Effector memory CD8-positive, alpha-beta T cell (primary cell): ENCODE data around the gene LCAT.
"Not testable (repeated sequence)": the region's sequence is repeated elsewhere in the genome, so short reads cannot be mapped to it uniquely, and the experiment has no call there.

ENCODE experiments used
- ATAC-seq: fragments of 150-1000 bp; cut with Tn5 transposase; replicated peaks from 2 replicates; pipeline ENCODE4 v1.10.0; 2021; ENCODE audit warnings: mild to moderate bottlenecking, moderate library complexity
- DNase-seq, 3 experiments: peaks; one replicate each; pipeline ENCODE4 v3.0.0; 2021
- H3K27ac Mint-ChIP-seq, 2 donors: one replicate each; pipeline ENCODE4 v1.8.0; 2022; ENCODE audit warnings: mild to moderate bottlenecking in 2 of 2, mixed read lengths in 2 of 2, moderate library complexity in 2 of 2
- H3K27me3 Mint-ChIP-seq, 2 donors: one replicate each; pipeline ENCODE4 v1.8.0; 2022; ENCODE audit warnings: mixed read lengths in 2 of 2
- H3K36me3 Mint-ChIP-seq: one replicate; pipeline ENCODE4 v1.8.0; 2022; ENCODE audit warnings: mild to moderate bottlenecking, moderate library complexity, mixed read lengths; ENCODE audit not compliant: insufficient read depth
- H3K4me1 Mint-ChIP-seq, 2 donors: one replicate each; pipeline ENCODE4 v1.8.0; 2022; ENCODE audit warnings: low read depth in 2 of 2, mixed read lengths in 2 of 2
- H3K4me3 Mint-ChIP-seq, 2 donors: one replicate each; pipeline ENCODE4 v1.8.0; 2022; ENCODE audit warnings: mild to moderate bottlenecking in 2 of 2, mixed read lengths in 2 of 2, moderate library complexity in 2 of 2
- H3K9me3 Mint-ChIP-seq, 2 donors: one replicate each; pipeline ENCODE4 v1.8.0; 2022; ENCODE audit warnings: mixed read lengths in 2 of 2

The LCAT gene

GRCh38 chr16:67915831-67916723 lies 27.8 kb downstream of the LCAT start:
- DNase-seq (no peak), ATAC-seq (no peak)
- Mint-ChIP-seq H3K9me3 (no peaks in the 10 kb centered on the region), H3K4me3 (no peak overlapping the region), H3K4me1 (peaks cover 25 to 27% of the 10 kb centered on the region in 2 donors), H3K27me3 (no peaks in the 10 kb centered on the region), H3K27ac (no peak overlapping the region), H3K36me3 (peaks cover 7% of the 10 kb centered on the region)

DNA sequence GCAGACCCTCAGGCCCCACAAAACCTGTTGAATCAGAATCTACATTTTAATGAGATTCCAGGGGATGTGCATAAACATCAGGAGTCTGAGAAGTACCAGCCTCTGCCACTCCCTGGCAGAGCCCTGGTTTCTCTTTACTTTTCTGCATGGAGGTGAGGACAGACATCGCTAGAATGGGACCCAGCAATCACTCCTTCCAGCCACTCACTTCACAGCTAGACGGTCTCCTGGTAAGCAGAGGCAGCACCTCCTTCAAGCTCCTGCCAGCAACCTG lies 28.5 kb downstream of the LCAT start:
- H3K27ac Mint-ChIP-seq, H3K27me3 Mint-ChIP-seq, H3K36me3 Mint-ChIP-seq, ATAC-seq, H3K9me3 Mint-ChIP-seq, DNase-seq, H3K4me3 Mint-ChIP-seq: not testable (repeated sequence)
- H3K4me1 Mint-ChIP-seq, result peaks cover 25 to 26% of the 10 kb centered on the region in 2 donors

GRCh38 chr16:67914758-67915495 lies 29.0 kb downstream of the LCAT start:
- no peak overlapping the region for H3K27ac Mint-ChIP-seq
- DNase-seq (no peak), ATAC-seq (no peak)
- H3K36me3 Mint-ChIP-seq, result peaks cover 12% of the 10 kb centered on the region
- no peaks in the 10 kb centered on the region for H3K9me3 Mint-ChIP-seq
- peaks cover 25 to 26% of the 10 kb centered on the region in 2 donors for H3K4me1 Mint-ChIP-seq
- no peaks in the 10 kb centered on the region for H3K27me3 Mint-ChIP-seq
- H3K4me3 Mint-ChIP-seq, result no peak overlapping the region

- Mint-ChIP-seq H3K27ac (peak overlapping the region in 1 of 2 donors; percentile 41), H3K4me3 (no peak overlapping the region), H3K27me3 (no peaks in the 10 kb centered on the region), H3K36me3 (peaks cover 15% of the 10 kb centered on the region), H3K9me3 (no peaks in the 10 kb centered on the region), H3K4me1 (peaks cover 7 to 15% of the 10 kb centered on the region in 2 donors)
- DNase-seq, result no peak
- no peak for ATAC-seq
Observed at GRCh38 chr16:67910158-67910557, 33.8 kb downstream of the LCAT start.

GRCh38 chr16:67909056-67909742 lies 34.7 kb downstream of the LCAT start:
- Mint-ChIP-seq H3K36me3 (peaks cover 19% of the 10 kb centered on the region), H3K27me3 (no peaks in the 10 kb centered on the region), H3K4me1 (peaks cover 4 to 12% of the 10 kb centered on the region in 2 donors), H3K27ac (peak overlapping the region in 1 of 2 donors; percentile 41), H3K4me3 (no peak overlapping the region), H3K9me3 (no peaks in the 10 kb centered on the region)
- no peak for ATAC-seq
- DNase-seq, result no peak

DNA sequence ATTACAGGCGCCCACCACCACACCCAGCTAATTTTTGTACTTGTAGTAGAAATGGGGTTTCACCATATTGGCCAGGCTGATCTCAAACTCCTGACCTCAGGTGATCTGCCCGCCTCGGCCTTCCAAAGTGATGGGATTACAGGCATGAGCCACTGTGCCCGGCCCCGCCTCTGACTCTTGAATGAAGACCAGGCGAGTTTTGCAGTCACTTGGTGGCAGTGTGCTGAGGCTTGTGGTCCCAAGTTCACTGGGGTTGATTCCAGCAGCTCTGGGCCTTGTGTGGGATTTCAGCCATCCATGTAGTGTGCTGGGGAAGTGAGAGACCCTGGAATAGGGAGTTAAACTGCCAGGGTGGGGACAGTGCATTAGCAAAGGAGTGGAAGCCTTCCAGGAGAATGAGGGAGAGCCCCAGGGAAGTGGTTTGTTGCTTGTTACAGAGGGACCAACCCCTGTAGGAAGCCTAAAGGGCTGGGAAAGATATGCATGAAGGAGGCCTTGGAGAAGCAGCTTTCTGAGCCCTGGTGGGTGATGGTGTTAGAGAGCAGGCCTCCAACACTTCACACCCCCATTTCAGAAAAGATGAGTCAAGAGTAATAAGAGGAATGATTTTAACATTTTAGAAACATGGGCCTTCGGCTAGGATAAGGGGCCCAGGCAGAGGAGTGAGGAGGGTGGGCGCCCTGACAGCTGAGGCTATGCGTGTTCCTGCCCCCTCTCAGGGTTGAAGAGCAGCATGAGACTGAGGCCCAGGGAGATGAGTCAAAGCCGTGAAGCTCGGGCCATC lies 36.3 kb downstream of the LCAT start:
- Mint-ChIP-seq H3K27me3 (no peaks in the 10 kb centered on the region), H3K9me3 (no peaks in the 10 kb centered on the region), H3K4me3 (no peak overlapping the region), H3K4me1 (peaks cover 9 to 12% of the 10 kb centered on the region in 2 donors), H3K36me3 (peaks cover 30% of the 10 kb centered on the region), H3K27ac (peak overlapping the region; percentile 73 to 82)
- ATAC-seq (no peak), DNase-seq (no peak)

- Mint-ChIP-seq H3K9me3 (no peaks in the 10 kb centered on the region), H3K27ac (no peak overlapping the region), H3K36me3 (peaks cover 19% of the 10 kb centered on the region), H3K27me3 (no peaks in the 10 kb centered on the region), H3K4me1 (peaks cover 14 to 24% of the 10 kb centered on the region in 2 donors), H3K4me3 (no peak overlapping the region)
- ATAC-seq, result no peak
- no peak for DNase-seq
Observed at GRCh38 chr16:67902831-67903230, 41.1 kb downstream of the LCAT start.

- Mint-ChIP-seq H3K36me3 (peaks cover 19% of the 10 kb centered on the region), H3K27ac (peak overlapping the region in 1 of 2 donors; percentile 25)
- ATAC-seq, result no peak
Observed at GRCh38 chr16:67901734-67902133, 42.2 kb downstream of the LCAT start.

DNA sequence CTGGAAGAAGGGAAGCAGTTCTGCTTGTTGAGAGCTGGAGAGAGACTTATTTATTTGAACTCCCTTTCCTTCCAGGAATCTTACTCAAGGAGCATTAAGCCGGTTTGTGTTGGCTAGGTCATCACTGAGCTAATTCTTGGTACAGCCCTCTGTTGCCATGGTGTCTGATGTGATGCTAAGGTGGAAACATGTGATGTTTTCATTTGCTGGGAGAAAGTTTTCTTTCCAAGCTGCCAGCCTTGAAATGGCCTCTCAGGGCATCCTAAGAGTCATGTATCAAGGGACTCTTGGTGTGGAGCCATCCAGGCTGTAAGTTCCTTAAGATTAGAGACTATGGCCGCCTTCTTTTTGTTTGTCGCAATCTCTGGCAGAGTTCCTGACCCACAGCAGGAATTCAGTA lies 46.7 kb downstream of the LCAT start:
- ATAC-seq, result no peak
- no peak for DNase-seq
- Mint-ChIP-seq H3K27me3 (no peaks in the 10 kb centered on the region), H3K4me1 (peaks cover 25 to 36% of the 10 kb centered on the region in 2 donors), H3K4me3 (no peak overlapping the region), H3K27ac (peak overlapping the region in 1 of 2 donors; percentile 51), H3K9me3 (no peaks in the 10 kb centered on the region), H3K36me3 (peaks cover 8% of the 10 kb centered on the region)

More at GRCh38 chr16:67901734-67902133, 42.2 kb downstream of the LCAT start:
- no peaks in the 10 kb centered on the region for H3K27me3 Mint-ChIP-seq
- H3K9me3 Mint-ChIP-seq, result no peaks in the 10 kb centered on the region
- H3K4me1 Mint-ChIP-seq, result peaks cover 18 to 24% of the 10 kb centered on the region in 2 donors
- no peak overlapping the region for H3K4me3 Mint-ChIP-seq
- no peak for DNase-seq

DNA sequence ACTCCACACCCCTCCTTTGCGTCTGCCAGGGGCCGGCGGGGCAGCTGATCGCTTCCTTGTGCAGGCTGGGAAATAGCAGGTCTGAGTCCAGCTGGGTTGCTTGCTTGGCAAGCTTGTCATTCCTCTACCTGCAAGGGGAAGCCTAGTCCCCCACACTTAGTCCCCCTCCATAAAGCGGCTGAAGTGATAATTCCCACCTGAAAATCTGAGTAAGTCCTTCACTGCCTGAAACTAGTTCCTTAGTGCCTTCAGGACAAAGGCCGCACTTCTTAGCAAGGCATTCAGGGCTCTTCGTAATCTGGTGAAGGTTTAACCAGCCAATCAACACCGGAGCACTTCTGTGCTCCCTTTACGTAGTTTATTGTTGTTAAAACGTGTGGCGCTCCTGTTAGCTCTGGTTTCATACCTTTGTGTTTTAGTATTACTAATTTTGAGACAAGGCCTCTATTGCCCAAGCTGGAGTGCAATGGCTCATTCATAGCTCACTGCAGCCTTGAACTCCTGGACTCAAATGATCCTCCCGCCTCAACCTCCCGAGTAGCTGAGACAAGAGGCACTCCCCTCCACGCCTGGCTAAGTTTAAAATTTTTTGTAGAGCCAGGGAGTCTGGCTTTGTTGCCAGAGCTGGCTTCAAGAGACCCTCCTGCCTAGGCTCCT lies 50.0 kb downstream of the LCAT start:
- ATAC-seq (no peak), DNase-seq (no peak)
- Mint-ChIP-seq H3K4me3 (peak overlapping the region; percentile 94 to 95), H3K9me3 (no peaks in the 10 kb centered on the region), H3K36me3 (peaks cover 8% of the 10 kb centered on the region), H3K27me3 (no peaks in the 10 kb centered on the region), H3K4me1 (peaks cover 18 to 22% of the 10 kb centered on the region in 2 donors), H3K27ac (peak overlapping the region; percentile 95 to 97)

DNA sequence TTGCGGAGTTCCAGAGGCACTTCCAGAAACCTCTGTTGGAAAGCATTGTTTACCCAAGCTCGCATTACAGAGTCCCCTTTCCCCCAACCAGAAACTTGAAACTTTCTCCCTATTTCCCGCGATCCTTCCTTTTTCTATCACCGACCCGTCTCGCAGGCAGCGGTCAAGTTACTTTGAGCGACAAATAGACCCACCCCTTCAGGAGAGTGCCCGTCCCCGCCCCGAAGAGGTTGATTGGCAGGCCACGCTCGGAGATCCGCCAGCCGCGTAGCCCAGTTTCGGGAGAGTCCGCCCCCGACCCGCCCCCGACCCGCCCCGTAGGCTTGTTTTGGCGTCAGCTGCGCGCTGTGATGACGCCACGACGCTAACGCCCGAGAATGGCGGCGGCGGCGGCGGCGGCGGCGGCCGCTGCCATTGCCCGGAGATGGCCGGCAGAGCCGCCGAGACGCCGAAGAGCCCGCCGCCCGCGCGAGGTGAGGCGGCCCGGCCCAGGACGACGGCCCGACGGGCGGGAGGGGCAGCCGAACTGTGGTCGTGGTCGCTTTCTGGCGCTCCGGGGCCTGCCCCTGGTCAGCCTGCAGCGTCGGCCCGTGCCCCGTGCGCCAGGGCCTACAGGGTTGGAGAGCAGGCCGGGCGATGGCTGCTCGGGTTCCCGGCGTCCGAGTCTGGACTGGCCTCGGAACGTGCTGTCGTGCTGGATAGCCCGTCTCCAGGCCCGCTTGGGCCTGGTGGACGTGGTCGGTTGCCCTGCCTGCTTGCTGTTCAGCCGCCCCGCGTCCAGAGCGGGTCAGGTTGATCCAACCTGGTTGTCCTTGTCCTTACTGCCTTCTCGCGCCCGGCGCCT lies 50.8 kb downstream of the LCAT start, which contains the start of gene PSKH1:
PSKH1 (plus strand) TSS at position 356 of the 844 bp plus-strand sequence. CDS start 15,496 bp downstream, outside the sequence.
- H3K27me3 Mint-ChIP-seq, result no peaks in the 10 kb centered on the region
- H3K27ac Mint-ChIP-seq, result peak within 1 kb of the TSS; percentile 95 to 97
- H3K9me3 Mint-ChIP-seq, result no peaks in the 10 kb centered on the region
- ATAC-seq, result peak; percentile 98
- H3K4me1 Mint-ChIP-seq, result peaks cover 18 to 22% of the 10 kb centered on the region in 2 donors
- H3K36me3 Mint-ChIP-seq, result peaks cover 8% of the 10 kb centered on the region
- peak; percentile 82 to 87 (median 87) for DNase-seq
- peak within 1 kb of the TSS; percentile 94 to 95 for H3K4me3 Mint-ChIP-seq

DNA sequence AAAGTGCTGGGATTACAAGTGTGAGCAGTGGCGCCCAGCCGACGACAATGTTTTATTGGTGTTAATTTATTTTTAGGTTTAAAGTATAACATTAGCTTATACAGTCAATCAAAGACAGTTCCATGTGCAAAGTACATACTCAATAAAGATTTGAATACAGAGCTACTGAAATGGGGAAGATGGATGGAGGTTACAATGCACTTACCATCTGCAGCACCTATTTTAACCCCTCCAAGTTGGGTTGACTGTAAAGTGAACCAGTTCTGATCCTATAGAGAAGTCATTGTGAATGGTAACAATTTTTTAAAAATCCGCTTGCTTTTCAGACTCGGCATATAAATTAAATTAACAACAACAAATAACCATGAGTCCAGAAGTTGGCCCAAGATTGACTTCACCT lies 51.5 kb downstream of the LCAT start:
- H3K27ac Mint-ChIP-seq, result peak overlapping the region; percentile 95 to 97
- no peaks in the 10 kb centered on the region for H3K9me3 Mint-ChIP-seq
- ATAC-seq (no peak), DNase-seq (no peak)
- H3K27me3 Mint-ChIP-seq, result no peaks in the 10 kb centered on the region
- peaks cover 8% of the 10 kb centered on the region for H3K36me3 Mint-ChIP-seq
- peaks cover 18 to 22% of the 10 kb centered on the region in 2 donors for H3K4me1 Mint-ChIP-seq
- peak overlapping the region; percentile 94 to 95 for H3K4me3 Mint-ChIP-seq
